Right lobe of liver (tissue), 4 donors: Measurements from ENCODE around the gene TBC1D2B.

Experiments used
- CTCF ChIP-seq, 4 donors: fragments of 200-600 bp in 3 of 4; fragments of 450-650 bp in 1 of 4; IDR thresholded peaks; one replicate each; pipeline versions ENCODE4 v1.5.1 to v1.8.0; 2016 to 2022; ENCODE audit warnings: antibody characterized with exemption in 4 of 4, mild to moderate bottlenecking in 2 of 4
- POLR2A ChIP-seq: fragments of 450-650 bp; IDR thresholded peaks from one replicate; pipeline ENCODE4 v1.6.1; 2017; ENCODE audit warnings: antibody characterized with exemption, mild to moderate bottlenecking
- donor health status: DM: no; HTN: no; CAD: no.
- donor health status: DM: no; HTN: no; CAD: no.
- donor health status: DM: no; HTN: yes; CAD: no.

- no peak for TF ChIP-seq POLR2A
- no peak for TF ChIP-seq CTCF (IDR thresholded peaks at IDR 0.05)
These were observed 93.6 kb downstream of the TBC1D2B start for GRCh38 chr15:77983708-77984445.
